LNCaP clone FGC (cell line): Measurements from ENCODE around the gene ZNF101.
"Not testable (repeated sequence)": the region's sequence is repeated elsewhere in the genome, so short reads cannot be mapped to it uniquely, and the experiment has no call there.

Experiments
- DNase-seq: peaks from one replicate; pipeline ENCODE4 v3.0.0-alpha.2; 2011; ENCODE audit warnings: low read depth
- H3K4me3 ChIP-seq: 2 replicates; pipeline ENCODE4 v1.5.1; 2011; ENCODE audit warnings: mild to moderate bottlenecking, low read depth, low read length, control low read depth
- TF ChIP-seq, protein P1 (sequence below): IDR thresholded peaks from 2 replicates; pipeline ENCODE4 v1.5.1; 2012; ENCODE audit warnings: mild to moderate bottlenecking; ENCODE audit not compliant: control insufficient read depth, insufficient read depth; ENCODE audit errors: extremely low read depth

Gene ZNF101

DNA sequence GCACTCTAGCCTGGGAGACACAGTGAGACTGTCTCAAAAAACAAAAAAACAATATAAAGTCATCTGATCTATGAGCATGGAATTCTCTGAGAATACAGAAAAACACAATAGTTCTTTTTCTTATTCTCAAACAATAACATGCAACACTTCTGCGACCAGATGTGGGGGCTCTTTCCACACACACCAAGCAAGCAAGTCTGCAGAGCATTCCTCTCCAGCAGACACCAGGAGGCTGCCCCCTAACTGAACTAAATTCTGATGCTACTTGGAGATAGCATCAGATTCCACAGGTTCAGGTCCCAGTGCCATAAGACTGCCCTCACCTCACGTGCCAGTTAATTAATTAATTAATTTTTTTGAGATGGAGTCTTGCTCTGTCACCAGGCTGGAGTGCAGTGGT, 27.7 kb downstream of the ZNF101 start:
- TF ChIP-seq, protein P1, sequence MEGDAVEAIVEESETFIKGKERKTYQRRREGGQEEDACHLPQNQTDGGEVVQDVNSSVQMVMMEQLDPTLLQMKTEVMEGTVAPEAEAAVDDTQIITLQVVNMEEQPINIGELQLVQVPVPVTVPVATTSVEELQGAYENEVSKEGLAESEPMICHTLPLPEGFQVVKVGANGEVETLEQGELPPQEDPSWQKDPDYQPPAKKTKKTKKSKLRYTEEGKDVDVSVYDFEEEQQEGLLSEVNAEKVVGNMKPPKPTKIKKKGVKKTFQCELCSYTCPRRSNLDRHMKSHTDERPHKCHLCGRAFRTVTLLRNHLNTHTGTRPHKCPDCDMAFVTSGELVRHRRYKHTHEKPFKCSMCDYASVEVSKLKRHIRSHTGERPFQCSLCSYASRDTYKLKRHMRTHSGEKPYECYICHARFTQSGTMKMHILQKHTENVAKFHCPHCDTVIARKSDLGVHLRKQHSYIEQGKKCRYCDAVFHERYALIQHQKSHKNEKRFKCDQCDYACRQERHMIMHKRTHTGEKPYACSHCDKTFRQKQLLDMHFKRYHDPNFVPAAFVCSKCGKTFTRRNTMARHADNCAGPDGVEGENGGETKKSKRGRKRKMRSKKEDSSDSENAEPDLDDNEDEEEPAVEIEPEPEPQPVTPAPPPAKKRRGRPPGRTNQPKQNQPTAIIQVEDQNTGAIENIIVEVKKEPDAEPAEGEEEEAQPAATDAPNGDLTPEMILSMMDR = no peak
- DNase-seq = no peak
- no peak overlapping the region for H3K4me3 ChIP-seq

DNA sequence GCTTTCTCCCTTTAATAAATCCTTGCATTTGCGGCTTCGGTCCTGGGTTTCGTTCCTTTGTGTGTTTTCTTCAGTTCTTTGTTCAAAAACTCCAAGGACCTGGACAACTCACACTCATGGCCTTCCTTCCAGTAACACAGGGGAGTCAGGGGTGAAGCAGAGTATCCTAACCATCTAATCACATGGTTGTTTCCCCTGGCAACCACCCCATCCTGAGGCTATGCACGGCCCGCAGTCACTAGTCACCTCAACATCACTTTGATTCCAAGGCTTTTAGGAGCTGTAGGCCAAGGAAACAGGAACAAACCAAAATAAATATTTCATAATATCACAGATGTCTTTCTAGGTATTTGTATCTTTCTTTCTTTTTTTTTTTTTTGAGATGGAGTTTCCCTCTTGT, 28.9 kb downstream of the ZNF101 start:
- DNase-seq = no peak
- TF ChIP-seq, protein P1 = no peak
- H3K4me3 ChIP-seq = no peak overlapping the region

DNA sequence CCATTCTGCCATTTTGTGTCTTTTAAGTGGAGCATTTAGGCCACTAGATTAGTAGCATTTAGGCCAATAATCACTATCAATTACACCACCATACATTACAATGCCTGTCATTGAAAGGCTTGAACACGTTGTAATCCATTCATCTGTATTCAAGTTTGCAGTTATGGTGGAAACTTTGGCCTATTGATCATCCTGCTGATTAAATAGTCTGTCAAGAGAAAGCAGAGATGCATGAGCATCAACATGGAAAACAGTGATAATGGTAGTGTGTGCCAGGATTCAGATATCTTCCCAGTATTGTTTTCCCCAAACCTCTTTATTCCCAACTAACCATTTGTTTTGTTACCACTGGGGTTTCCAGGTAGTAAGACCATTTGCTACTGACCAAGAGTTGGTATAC, 31.9 kb downstream of the ZNF101 start:
- not testable (repeated sequence) for DNase-seq, H3K4me3 ChIP-seq

DNA sequence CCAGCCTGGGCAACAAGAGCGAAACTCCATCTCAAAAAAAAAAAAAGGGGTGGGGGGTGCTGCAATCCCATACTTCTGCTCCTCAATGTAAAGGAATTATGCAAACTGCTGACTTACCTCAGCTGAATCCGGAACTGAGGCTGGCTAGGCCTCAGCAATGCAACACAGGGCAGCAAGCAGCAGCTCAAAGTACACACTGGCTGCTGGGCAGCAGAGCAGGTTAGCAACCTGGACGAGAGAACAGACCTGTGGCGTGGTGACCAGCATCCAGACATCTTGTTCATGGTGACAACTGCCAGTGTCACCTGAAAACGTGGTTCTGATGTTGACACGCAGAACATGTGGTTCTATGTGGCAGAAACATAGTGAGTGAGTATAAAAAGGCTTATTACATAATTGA, 36.2 kb downstream of the ZNF101 start:
- DNase-seq = no peak
- no peak overlapping the region for H3K4me3 ChIP-seq
- TF ChIP-seq, protein P1 = no peak

DNA sequence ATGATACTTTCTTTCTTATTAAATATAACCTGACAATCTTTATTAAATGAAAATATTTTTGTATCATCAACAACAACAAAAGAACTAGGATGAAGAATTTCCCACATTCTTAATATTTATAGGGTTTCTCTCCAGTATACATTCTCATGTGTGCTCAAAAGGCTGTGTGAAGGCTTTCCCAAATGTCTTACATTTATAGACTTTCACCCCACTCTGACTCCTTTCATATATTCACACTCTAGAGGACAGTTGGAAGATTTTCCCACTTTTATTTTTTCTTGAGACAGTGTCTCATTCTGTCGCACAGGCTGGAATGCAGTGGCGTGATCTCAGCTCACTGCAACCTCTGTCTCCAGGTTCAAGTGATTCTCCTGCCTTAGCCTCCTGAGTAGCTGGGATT, 41.9 kb downstream of the ZNF101 start:
- no peak overlapping the region for H3K4me3 ChIP-seq
- TF ChIP-seq, protein P1 = no peak
- no peak for DNase-seq

DNA sequence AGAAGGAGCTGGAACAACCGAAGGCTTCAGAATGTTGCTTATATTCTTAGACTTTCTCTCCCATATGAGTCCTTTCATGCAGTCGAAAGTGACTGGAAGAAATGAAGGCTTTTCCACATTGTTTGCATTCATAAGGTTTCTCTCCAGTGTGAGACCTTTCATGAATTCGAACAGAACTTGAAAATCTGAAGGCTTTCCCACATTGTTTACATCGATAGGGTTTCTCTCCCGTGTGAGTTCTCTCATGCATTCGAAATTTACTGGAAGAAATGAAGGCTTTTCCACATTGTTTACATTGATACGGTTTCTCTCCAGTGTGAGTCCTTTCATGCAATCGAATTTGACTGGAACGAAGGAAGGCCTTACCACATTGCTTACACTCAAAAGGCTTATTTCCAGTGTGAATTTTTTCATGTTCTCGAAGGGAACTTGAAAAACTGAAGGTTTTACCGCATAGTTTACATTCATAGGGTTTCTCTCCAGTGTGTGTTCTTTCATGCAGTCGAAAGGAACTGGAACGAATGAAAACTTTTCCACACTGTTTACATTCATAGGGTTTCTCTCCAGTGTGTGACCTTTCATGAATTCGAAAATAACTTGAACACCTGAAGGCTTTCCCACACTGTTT, 42.8 kb downstream of the ZNF101 start:
- TF ChIP-seq, protein P1 = no peak
- H3K4me3 ChIP-seq = no peak overlapping the region
- no peak for DNase-seq

DNA sequence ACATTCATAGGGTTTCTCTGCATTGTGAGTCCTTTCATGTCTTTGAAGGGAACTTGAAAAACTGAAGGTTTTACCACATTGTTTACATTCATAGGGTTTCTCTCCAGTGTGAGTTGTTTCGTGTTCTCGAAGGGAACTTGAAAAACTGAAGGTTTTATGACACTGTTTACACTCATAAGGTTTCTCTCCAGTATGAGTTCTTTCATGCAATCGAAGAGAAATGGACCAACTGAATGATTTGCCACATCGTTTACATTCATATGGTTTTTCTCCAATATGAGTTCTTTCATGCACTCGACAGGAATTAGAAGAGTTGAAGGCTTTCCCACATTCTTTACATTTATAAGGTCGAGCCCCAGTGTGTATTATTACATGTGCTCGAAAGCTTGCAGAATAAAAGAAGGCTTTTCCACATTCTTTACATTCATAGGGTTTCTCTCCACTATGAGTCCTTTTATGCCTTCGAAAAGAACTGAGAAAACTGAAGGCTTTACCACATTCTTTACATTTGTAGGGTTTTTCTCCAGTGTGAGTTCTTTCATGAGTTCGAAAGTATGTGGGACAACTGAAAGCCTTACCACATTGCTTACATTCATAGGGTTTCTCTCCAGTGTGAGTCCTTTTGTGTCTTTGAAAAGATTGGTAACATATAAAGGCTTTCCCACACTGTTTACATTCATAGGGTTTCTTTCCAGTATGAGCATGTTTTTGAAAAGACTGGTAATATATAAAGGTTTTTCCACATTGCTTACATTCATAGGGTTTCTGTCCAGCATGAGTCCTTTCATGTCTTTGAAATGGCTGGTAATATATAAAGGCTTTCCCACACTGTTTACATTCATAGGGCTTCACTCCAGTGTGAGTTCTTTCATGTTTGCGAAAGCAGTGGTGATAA, 43.5 kb downstream of the ZNF101 start:
- DNase-seq = no peak
- no peak overlapping the region for H3K4me3 ChIP-seq
- TF ChIP-seq, protein P1 = no peak
